ENCODE measurements around the gene PAM16.
A peak's percentile ranks its signal among the peaks of the same experiment; 100 is the strongest.

The PAM16 gene

DNA sequence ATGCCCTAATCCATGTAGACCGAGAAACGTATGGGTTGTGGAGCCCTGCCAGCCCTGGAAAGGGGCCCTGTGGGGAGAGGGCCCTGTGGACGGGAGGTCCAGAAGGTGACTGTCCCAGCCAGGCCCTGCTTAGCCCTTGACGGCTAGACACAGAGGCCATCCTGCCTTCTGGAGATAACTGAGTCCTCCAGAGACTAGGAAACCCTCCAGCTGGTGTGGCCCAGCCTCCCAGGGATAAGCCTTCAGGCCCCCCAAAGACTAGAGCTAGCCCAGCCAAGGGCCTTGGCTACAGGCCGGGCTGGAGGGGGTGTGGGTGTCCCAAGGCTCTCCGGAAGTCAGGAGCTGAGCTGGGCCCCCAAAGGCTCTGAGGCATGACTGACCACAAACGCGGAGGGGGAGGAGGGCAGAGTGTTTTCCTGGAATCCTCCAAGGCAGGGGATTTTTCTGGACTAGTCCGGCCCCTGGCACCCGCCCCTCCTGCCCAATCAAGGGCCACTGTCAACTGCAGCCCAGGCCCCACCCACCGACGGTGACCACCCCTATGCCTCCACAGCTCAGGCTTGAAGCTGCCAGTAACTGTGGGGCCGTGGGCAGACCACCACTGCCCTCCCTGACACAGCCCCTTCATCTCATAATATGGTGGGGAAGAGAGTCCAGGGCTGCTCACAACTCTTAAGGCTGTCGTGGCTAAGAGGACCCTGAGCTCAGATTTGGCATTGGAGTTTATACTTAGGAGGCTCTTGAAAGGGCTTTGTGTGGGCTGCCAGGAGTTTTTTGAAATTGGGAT is 19.6 kb upstream of the PAM16 start:
- no peak for DNase-seq

GRCh38 chr16:4370151-4370550 is 19.0 kb upstream of the PAM16 start:
- DNase-seq = no peak

- no peak for DNase-seq
These were observed 18.0 kb upstream of the PAM16 start for GRCh38 chr16:4369007-4369733.

DNA sequence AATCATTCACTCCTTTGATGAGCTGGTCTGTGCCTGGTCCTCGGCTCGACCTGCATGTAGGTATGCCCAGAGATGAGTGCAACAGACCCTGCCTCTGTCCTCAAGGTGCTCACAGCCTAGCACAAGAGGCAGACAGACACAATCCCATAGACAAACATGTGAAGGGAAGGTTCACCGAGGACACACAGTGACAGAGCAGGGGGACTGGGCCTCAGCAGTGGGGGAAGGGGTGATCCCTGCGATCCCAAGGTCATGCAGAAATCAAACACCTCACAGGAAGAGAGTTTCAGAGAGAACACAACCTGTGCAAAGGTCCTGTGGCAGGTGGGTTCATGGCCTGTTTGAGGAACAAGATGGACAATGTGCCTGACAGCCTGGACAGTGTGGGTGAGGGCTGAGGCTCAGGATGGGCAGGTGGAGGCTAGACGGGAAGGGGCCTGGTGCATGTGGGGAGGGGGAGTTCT is 16.3 kb upstream of the PAM16 start:
- DNase-seq = no peak

DNA sequence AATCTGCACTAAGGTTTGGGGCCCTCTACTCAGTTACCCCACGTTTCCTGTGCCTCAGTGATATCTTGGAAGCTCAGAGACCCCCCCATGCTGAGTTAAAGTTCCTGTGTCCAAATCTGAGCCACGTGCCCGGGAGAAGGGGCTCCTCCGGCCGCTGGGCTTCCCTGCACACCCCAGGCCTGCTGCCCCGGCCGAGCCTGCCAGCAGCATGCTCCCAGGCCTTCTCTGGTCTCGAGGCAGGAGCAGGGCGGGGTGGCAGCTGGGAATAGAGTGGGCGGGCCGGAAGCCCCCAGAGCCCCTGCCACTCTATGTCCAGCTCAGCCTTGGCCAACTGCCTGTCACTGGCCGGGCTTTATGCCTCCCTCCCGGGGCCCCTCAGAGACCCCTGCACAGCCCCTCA is 14.9 kb upstream of the PAM16 start:
- no peak for DNase-seq

GRCh38 chr16:4365615-4366014 is 14.5 kb upstream of the PAM16 start:
- no peak for DNase-seq

DNA sequence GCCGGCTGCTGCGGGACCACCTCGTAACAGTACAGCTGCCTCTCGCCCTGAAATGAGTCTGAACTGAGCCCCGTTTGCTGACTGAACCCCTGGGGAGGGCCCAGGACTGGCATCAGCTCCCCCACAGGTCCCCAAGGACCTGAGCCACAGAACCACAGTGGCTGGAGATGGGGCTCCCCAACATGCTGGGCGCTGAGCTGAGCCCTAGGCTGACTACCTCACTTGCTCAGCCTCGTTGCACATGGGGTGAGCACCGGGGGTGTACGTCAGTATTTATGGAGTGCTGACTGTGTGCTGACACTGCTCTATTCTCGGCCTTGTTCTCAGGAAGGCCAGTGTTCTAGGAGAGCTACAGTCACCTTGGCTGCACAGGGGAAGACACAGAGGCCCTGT is 13.9 kb upstream of the PAM16 start:
- DNase-seq = no peak

GRCh38 chr16:4364196-4365013 is 13.3 kb upstream of the PAM16 start:
- no peak for DNase-seq

DNA sequence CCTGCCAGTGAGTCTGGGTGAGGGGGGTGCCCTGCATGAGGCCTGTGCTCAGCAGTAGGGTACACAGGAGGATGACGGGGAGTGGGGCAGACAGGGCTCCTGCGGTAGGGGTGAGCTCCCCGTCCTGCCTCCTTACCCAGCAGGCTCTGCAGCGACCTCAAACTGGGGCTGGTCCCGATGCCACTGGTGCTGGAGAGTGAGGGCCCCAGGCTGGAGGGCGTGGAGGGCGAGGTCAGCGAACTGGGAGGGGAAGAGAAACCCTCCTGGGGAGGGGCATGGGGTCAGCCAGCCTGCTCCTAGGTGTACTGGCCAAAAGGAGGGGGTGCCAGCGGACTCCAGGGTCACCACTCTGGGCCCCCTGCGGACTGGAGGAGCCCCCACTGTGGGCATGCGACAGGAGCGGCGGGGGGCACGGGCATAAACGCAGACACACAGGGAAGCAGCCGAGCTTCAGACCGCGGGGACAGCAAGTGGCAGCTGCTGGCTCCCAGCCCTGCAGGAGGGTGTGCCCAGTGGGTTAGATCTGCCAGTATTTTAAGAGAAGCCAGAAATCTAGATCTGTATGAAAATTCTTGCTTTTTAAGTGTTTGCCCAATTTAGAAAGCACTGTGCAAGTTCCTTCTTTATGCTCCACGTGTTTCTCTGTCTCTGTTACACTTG is 11.5 kb upstream of the PAM16 start:
- DNase-seq = no peak

DNA sequence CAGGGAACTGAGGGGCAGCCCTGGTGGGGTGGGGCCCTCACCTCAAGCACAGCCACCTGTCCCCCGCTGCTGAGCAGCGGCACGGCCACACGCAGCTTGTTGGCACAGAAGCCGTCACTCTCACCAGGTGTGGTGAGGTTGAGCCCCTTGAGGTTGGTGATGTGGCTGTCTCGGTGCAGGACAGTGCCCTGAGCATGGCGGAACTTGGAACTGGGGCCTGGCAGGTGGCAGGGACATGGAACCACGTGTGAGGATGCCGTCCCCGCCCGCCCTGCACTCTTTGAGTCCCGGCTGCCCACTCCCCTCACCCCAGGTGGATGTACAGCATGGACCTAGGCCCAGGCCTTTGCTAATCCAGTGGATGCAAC is 10.8 kb upstream of the PAM16 start:
- no peak for DNase-seq

DNA sequence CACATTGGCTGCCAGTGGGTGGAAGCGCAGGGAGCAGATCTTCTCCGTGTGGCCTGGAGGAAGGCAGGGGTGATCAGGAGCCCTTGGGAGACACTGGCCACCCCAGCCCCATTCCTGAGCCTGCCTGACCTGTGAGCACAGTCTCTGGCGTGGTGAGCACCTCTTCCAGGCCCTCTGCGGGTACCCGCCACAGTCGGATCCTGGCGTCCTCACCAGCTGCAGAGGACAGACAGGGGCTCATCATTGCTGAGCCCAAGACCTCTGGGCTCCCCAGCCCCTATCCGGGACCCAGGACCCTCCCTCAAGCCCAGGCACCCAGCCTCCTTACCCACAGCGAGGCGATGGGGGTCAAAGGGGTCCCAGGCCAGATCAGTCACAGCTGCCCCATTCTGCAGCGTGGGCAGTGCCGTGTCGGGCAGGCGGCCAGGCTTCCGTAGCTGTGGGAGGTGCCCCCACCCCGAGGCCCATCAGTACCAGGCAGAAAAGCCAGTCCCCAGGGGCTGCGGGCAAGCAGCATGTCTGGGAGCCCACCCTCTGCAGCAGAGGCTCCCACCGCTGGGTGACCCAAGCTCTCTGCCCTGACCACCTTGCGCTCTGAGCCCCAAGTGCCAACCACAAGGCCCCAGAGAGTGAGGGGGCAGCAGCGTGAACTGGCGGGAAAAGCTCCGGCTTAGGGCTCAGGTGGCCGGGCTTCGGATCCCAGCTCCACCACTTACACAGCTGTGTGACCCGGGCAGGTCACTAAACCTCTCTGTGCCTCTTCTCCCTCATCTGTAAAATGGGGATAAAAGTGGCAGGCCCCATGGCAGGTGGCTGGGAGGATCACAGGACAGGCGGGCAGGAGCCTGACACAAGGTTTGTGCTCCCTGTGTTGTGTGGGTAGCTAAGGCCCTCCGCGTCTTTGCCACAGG is 10.2 kb upstream of the PAM16 start:
- DNase-seq = no peak

DNA sequence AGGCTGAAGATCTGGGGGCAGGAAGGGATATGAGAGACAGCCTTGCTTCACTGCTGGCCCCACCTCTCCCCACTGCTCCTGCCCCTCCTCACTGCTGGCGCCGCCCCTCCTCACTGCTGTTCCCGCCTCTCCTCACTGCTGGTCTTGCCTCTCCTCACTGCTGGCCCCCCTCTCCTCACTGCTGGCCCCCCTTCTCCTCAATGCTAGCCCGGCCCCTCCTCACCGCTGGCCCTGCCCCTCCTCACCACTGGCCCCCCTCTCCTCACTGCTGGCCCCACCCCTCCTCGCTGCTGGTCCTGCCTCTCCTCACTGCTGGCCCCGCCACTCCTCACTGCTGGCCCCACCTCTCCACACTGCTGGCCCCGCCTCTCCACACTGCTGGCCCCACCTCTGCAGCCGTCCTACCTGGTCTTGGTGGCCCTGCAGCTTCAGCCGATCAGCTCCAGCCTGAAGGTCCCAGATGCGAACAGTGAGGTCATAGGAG is 9.5 kb upstream of the PAM16 start:
- DNase-seq = no peak

GRCh38 chr16:4359914-4360313 is 8.8 kb upstream of the PAM16 start:
- no peak for DNase-seq

- peak; percentile 62 for DNase-seq
These were observed 7.9 kb upstream of the PAM16 start for GRCh38 chr16:4358831-4359561.

- DNase-seq = no peak
These were observed 7.1 kb upstream of the PAM16 start for GRCh38 chr16:4358236-4358635.

DNA sequence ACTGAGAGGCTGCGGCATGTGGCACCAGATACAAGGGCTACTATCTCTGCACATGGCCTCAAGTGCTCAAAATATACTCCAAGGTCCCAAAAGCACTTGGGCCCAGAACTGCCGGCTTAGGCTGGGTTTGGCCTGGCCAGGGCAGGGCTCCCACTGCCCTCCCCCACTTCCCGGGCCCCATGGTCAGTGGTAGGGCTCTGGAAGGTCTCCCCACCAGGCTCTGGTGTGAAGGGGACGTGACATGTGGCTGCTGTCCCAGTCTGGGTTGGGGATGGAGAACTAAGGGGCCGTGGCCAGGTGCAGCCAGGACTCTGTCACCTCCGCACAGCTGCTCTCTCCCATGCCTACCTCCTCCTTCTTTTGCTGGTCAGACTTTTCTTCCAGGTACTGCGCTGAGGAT is 5.7 kb upstream of the PAM16 start:
- DNase-seq = no peak

DNA sequence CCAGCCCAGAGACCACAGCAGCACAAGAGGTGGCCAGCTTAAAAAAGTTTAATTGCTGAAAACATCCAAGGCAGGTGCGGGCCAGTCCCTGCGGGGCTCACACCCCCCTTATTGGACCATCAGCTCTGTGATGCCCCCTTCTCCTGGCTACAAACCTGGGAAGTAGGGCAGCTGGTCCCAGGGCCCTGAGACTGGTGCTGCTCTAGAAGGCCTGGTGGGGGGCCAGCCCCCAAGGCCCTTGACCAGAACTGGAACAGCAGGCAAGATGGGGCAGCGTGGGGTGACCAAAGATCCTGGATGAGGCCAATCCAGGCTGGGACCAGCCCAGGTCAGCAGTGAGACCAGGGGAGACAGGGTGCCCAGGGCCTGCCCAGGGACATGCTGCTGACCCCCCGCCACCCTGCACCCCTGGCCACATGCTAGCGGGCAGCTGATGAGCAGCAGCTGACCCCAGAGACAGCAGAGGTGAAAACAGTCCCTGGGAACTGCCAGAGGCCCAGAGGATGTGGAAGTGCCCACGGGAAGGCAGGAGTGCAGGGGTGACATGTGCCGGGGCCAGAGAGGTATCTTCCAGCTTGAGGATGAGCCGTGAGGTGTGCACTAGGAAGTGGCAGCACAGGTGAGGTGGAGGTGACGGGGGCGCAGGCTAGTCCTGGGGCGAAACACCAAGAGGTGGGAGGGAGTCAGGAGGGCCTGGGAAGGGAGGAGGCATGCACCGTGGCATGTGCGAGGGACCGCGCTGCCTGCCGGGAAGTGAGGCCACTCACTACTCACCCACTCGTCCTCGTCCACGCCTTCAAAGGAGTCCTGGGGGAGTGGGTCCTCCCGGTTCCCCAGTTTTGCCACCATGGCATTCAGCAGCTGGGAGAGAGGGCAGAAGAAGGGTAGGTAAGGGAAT is 3.6 kb upstream of the PAM16 start:
- DNase-seq = no peak

DNA sequence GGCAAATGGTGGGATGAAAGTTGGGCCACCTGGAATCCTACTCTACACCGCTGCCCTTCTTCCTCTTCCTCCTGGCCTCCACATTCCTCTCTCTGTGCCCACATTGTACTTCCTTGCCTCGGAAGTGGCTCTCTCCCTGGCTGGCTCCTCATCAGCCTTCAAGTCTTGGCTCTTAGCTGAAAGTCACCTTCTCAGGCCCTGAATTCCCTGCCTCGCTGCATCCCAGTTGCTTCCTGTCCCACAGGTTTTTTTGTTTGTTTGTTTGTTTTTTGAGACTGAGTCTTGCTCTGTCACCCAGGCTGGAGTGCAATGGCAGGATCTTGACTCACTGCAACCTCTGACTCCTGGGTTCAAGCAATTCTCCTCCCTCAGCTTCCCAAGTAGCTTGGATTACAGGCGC is 2.6 kb upstream of the PAM16 start:
- no peak for DNase-seq

DNA sequence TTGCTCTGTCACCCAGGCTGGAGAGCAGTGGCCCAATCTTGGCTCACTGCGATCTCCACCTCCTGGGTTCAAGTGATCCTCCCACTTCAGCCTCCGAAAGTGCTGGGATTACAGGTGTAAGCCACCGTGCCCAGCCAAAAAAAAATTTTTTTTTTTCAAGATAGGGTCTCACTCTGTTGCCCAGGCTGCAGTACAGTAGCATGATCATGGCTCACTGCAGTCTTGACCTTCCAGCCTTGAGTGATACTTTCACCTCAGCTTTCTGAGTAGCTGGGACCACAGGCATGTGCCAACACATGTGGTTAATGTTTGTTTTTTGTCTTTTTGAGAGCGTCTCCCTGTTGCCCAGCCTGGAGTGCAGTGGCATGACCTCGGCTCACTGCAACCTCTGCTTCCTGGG is 1.7 kb upstream of the PAM16 start:
- DNase-seq = no peak

GRCh38 chr16:4351880-4352279 is 759 bp upstream of the PAM16 start:
- DNase-seq = peak; percentile 22

Data from stimulated activated CD4-positive, alpha-beta T cell treated with anti-CD3 and anti-CD28 coated beads, Interleukin-1b, Interleukin-23, amount 100 ng/mL, for 48 hours (primary cell).